ENCODE measurements around the gene GLT8D2.

Gene GLT8D2

GRCh38 chr12:103975368-103975767 is 74.6 kb downstream of the GLT8D2 start:
- in situ Hi-C loops (cut with MboI; ENCODE audit: low sequenced_read_pairs, unreplicated experiment): no loop called here
- no peak for DNase-seq (ENCODE audit: low spot score)
- TF ChIP-seq, protein P1, sequence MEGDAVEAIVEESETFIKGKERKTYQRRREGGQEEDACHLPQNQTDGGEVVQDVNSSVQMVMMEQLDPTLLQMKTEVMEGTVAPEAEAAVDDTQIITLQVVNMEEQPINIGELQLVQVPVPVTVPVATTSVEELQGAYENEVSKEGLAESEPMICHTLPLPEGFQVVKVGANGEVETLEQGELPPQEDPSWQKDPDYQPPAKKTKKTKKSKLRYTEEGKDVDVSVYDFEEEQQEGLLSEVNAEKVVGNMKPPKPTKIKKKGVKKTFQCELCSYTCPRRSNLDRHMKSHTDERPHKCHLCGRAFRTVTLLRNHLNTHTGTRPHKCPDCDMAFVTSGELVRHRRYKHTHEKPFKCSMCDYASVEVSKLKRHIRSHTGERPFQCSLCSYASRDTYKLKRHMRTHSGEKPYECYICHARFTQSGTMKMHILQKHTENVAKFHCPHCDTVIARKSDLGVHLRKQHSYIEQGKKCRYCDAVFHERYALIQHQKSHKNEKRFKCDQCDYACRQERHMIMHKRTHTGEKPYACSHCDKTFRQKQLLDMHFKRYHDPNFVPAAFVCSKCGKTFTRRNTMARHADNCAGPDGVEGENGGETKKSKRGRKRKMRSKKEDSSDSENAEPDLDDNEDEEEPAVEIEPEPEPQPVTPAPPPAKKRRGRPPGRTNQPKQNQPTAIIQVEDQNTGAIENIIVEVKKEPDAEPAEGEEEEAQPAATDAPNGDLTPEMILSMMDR (IDR thresholded peaks at IDR 0.05; ENCODE audit: borderline replicate concordance, control extremely low read depth, extremely low read depth, insufficient read depth, missing control alignments): no peak

DNA sequence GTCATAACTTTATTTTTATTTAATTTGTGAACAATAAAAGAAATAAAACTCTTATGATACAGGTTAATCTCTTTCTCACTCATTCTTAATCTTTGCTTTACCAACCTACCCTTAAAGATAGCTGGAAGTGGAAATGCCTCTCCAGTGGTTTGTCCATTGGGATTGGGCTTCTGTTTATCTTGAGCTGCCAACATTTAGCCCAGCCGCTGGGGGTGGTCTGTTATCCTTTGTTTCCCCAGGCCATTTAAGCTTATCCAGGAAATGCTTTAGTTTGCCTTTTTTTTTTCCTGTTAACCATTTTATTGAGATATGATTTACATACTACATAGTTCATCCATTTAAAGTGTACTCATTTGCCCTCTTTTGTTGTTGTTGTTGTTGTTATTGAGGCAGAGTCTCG is 76.1 kb downstream of the GLT8D2 start:
- TF ChIP-seq, protein P1 (IDR thresholded peaks at IDR 0.05; ENCODE audit: borderline replicate concordance, control extremely low read depth, extremely low read depth, insufficient read depth, missing control alignments): no peak
- in situ Hi-C loops (cut with MboI; ENCODE audit: low sequenced_read_pairs, unreplicated experiment): no loop called here

GRCh38 chr12:103969391-103969790 is 80.6 kb downstream of the GLT8D2 start:
- DNase-seq (ENCODE audit: low spot score): no peak
- in situ Hi-C loops (cut with MboI; ENCODE audit: low sequenced_read_pairs, unreplicated experiment): no loop called here
- TF ChIP-seq, protein P1 (IDR thresholded peaks at IDR 0.05; ENCODE audit: borderline replicate concordance, control extremely low read depth, extremely low read depth, insufficient read depth, missing control alignments): no peak

More for the DNA sequence above, 76.1 kb downstream of the GLT8D2 start:
- DNase-seq (ENCODE audit: low spot score): no peak

GRCh38 chr12:103966736-103967135 is 83.3 kb downstream of the GLT8D2 start:
- DNase-seq (ENCODE audit: low spot score): no peak
- in situ Hi-C loops (cut with MboI; ENCODE audit: low sequenced_read_pairs, unreplicated experiment): no loop called here
- TF ChIP-seq, protein P1 (IDR thresholded peaks at IDR 0.05; ENCODE audit: borderline replicate concordance, control extremely low read depth, extremely low read depth, insufficient read depth, missing control alignments): no peak

- TF ChIP-seq, protein P1 (IDR thresholded peaks at IDR 0.05; ENCODE audit: borderline replicate concordance, control extremely low read depth, extremely low read depth, insufficient read depth, missing control alignments): no peak
- DNase-seq (ENCODE audit: low spot score): peak; percentile 95
- in situ Hi-C loops (cut with MboI; ENCODE audit: low sequenced_read_pairs, unreplicated experiment): no loop called here
Observed at GRCh38 chr12:103965590-103966504, 84.1 kb downstream of the GLT8D2 start, which contains the start of gene TDG. Gene TDG (plus strand): TSS chr12:103965872. CDS start chr12:103966038, 166 bp downstream.

- in situ Hi-C loops (cut with MboI; ENCODE audit: low sequenced_read_pairs, unreplicated experiment): no loop called here
- no peak for DNase-seq (ENCODE audit: low spot score)
- TF ChIP-seq, protein P1 (IDR thresholded peaks at IDR 0.05; ENCODE audit: borderline replicate concordance, control extremely low read depth, extremely low read depth, insufficient read depth, missing control alignments): no peak
Observed at GRCh38 chr12:103965255-103965589, 84.8 kb downstream of the GLT8D2 start.

All from GM13976 (cell line).